B cell (primary cell): Measurements from ENCODE around the gene HMGN3.

Experiments used
- EZH2 ChIP-seq: IDR thresholded peaks from 2 replicates; pipeline ENCODE4 v1.6.1; 2012; ENCODE audit warnings: borderline replicate concordance, low read depth, mild to moderate bottlenecking, moderate library complexity, low read length; ENCODE audit not compliant: insufficient read depth, poor library complexity, severe bottlenecking
- TF ChIP-seq, protein P1 (sequence below): fragments of 200-600 bp; IDR thresholded peaks from one replicate; pipeline ENCODE4 v1.8.0; 2022; ENCODE audit warnings: antibody characterized with exemption, mild to moderate bottlenecking

DNA sequence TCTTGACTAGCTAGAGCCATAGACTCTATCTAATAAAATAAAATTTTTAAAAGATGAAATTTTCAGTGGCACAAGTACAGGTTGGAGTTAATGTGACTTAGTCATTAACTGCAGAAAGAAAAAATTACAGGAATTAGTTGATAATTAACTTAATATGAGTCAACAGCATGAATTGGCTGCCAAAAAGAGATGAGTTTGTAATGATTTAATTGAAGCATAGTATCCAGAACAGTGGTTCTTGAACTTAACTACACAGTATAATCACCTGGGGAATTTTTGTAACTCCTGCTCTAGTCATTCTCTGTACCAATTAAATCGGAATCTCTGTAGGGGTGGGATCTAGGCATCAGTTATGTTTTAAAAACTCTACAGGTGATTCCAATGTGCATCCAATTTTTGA is 46.3 kb upstream of the HMGN3 start:
- no peak for TF ChIP-seq EZH2
- TF ChIP-seq, protein P1, sequence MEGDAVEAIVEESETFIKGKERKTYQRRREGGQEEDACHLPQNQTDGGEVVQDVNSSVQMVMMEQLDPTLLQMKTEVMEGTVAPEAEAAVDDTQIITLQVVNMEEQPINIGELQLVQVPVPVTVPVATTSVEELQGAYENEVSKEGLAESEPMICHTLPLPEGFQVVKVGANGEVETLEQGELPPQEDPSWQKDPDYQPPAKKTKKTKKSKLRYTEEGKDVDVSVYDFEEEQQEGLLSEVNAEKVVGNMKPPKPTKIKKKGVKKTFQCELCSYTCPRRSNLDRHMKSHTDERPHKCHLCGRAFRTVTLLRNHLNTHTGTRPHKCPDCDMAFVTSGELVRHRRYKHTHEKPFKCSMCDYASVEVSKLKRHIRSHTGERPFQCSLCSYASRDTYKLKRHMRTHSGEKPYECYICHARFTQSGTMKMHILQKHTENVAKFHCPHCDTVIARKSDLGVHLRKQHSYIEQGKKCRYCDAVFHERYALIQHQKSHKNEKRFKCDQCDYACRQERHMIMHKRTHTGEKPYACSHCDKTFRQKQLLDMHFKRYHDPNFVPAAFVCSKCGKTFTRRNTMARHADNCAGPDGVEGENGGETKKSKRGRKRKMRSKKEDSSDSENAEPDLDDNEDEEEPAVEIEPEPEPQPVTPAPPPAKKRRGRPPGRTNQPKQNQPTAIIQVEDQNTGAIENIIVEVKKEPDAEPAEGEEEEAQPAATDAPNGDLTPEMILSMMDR, result no peak
